HG03066 (cell line): ENCODE results near the gene TOX2.

Source experiments
- ATAC-seq: cut with Tn5 transposase; IDR thresholded peaks from one replicate; pipeline ENCODE4 v1.9.1; 2021; ENCODE audit warnings: low read depth; ENCODE audit not compliant: unreplicated experiment

Gene TOX2

GRCh38 chr20:44117296-44118184 lies 202.9 kb downstream of the TOX2 start:
- no peak for ATAC-seq

GRCh38 chr20:44118185-44119033 lies 203.8 kb downstream of the TOX2 start:
- no peak for ATAC-seq
